GM21515 (cell line): ENCODE results near the gene MEGF6.

Experiments
- ATAC-seq: cut with Tn5 transposase; IDR thresholded peaks from one replicate; pipeline ENCODE4 v1.9.1; 2021; ENCODE audit not compliant: unreplicated experiment

Gene MEGF6

DNA sequence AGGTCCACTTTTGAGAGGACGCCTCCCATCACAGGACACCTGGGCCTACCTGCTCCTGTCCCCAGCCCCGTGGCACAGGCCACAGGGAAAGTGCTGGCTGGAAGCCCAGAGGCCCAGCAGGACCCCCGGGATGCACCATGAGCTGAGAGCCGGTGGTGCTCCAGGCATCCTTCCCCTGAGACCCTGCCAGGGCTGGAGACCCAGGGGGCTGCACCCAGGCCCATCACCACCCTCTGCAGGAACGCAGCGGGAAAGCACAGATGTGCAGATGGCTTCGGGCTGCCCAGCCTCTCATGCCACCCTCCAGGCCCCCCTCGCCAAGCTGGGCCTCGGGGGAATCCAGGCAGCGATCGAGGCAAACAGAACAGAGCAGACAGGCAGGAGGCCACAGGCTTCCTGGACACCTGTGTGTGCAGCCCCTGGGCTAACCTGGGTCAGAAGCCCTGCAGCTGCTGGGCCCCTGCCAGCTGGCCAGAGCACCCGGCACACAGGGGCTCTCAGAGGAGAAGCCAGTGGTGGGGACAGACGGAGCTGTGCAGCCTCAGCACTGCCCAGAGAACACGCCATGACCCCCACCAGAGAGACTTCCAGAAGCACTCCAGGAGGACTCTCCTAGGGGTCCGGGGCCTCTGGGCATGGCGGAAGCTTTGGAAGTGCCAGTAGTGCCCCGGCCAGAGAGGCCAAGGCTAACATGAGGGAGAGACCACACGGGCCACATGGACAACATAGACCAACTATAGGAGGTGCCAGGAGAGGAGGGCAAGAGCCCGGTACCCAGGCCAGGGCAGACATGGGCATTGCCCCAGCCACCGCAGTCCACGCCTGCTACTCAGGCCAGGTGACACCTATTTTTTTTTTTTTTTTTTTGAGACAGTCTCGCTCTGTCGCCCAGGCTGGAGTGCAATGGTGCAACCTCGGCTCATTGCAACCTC is 85.5 kb downstream of the MEGF6 start:
- no peak for ATAC-seq

DNA sequence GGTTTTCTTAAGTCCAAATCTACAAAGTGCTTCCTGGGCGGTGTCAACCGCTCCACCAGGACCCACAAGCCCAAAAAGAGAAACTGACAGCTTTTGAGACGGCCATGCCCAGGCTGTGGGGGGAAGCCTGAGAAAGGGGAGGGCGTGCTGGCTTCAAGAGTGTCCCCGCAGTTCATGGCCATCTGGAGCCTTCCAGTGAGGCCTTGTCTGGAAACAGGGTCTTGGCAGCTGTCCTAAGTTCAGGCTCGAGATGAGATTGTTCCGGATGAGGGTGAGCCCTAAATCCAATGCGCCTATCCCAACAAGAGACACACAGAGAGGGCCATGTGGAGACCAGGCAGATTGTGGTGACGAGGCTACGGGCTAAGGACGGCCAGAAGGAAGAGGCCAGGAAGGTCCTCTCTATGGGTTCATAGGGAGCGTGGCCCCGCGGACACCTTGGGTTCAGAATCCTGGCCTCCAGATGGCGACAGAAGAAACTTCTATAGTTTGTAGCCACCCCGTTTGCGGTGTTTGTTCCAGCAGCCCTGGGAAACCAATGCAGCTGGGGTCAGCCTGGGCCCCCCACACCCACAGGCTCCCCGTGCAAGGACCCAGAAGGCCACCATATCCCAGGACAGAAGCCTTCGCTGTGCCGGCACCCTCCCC is 86.6 kb downstream of the MEGF6 start:
- no peak for ATAC-seq

DNA sequence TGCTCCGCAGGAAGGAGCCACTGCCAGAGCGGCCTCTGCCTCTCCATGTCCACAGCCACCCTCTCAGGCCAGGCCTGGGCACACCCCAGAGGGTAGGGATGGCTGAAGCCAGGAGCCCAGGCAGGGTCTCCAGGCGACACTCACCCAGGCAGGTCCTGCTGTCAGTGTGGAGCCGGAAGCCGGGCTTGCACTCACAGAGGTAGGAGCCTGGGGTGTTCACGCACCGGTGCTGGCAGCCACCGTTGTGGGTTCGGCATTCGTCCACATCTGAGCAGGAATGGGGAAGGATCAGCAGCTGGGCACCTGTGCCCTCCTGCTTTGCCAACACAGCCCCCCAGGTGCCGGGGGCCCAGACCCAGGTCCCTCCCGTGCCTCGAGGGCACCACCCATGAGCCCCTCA is 87.3 kb downstream of the MEGF6 start:
- no peak for ATAC-seq

- ATAC-seq, result no peak
Measured at GRCh38 chr1:3522564-3523265, 88.6 kb downstream of the MEGF6 start.

- no peak for ATAC-seq
Measured at GRCh38 chr1:3522112-3522511, 89.2 kb downstream of the MEGF6 start.

GRCh38 chr1:3521426-3521825 is 89.9 kb downstream of the MEGF6 start:
- ATAC-seq, result no peak

DNA sequence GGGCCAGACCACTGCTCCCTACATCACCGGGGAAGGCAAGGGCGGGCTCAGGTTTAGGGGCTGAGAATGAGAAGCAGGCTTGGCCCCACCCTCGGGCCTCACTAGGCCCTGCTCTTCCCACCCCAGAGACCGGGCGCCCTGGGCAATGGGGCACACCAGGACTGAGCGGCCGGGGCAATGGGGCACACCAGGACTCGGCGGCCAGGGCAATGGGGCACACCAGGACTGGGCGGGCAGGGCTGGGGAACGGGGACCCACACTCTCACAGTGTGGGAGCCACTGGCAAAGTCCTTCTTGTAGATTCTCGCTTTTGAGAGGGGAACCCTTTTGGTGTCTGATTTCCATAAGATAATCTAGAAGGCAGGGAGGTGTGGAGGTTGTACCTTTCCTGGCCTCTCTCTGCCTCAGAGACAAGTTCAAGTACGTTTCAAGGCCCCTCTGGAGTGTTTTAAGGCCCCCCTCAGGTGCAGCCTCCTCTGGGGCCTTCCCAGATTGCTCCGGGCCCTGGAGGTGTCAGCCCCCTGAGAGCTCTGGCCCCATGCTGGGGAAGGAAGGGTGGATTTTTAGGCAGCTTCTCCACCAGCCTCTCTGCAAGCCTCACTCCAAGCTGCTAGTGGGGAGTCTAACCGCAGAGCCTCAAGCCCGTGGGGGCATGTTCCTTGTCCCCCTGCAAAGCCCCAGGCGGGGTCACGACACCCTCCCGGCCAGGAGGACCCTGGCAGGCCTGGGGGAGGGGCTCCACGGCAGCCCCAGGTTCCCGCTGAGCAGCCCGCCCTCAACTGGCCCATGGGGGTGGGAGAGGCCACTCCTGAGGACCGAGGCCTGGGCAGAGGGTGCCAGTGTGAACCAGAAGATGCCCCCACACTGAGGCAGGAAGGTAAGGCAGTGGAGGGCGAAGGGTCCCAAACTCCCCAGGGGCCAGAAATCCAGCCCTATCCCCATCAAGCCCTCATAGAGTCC is 90.6 kb downstream of the MEGF6 start:
- ATAC-seq, result no peak

GRCh38 chr1:3519301-3519885 is 91.9 kb downstream of the MEGF6 start:
- no peak for ATAC-seq

- no peak for ATAC-seq
Measured at GRCh38 chr1:3518756-3519155, 92.6 kb downstream of the MEGF6 start.

- ATAC-seq, result no peak
Measured at GRCh38 chr1:3518256-3518655, 93.1 kb downstream of the MEGF6 start.

GRCh38 chr1:3516911-3517675 is 94.2 kb downstream of the MEGF6 start:
- no peak for ATAC-seq

DNA sequence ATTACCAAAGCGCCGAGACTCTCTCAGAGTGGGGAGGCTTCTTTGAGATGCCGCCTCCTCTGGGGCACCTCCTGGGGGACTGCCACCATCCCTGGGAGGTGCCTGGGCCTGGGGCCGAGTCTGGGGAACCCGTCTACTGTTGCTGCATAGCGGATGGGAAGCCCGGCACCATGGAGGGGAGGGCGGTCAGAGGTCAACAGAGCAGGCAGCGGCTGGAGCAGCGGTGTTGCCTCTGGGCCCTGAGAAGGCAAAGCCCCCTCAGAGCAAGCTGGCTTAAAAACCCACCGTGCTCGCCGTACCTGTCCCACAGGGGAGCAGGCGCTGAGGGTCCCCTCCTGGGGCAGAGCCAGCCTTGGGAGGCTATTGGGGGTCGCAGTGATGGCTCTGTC is 94.8 kb downstream of the MEGF6 start:
- no peak for ATAC-seq

DNA sequence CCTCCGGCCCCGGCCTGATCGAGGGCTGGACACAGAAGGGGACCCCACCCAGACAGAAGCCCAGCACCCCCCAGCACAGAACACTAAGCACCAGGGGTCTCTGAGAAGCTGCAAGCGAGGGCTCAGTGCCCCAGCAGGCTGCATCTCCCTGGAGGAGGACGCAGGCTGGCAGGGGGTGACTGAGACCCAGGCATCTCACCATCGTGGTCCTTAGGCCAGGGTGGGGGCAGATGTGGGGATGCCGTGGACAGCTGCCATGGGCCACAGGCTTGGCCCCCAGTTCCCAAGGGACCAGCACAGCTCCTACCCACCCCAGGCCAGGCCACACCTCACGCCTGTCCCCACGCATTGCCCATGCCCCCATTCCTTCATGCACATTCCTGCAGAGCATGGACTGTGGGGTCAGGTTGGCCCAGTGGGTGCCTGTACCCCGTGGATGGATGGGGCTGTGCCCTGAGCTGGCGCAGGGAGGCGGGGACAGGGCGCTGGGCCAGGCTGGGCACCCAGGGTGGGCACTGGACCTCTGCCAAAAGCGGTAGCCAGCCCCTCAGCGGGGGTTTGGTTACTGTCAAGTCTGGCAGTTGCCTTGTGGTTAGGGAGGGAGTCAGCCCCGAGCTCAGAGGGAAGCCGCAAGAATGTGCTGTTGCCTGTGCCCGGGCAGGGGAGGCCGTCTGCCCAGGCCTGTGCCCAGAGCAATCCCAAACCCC is 95.4 kb downstream of the MEGF6 start:
- no peak for ATAC-seq

- ATAC-seq, result no peak
Measured at GRCh38 chr1:3515272-3515671, 96.0 kb downstream of the MEGF6 start.

GRCh38 chr1:3514404-3514803 is 96.9 kb downstream of the MEGF6 start:
- no peak for ATAC-seq

- ATAC-seq, result no peak
Measured at GRCh38 chr1:3511856-3512255, 99.5 kb downstream of the MEGF6 start.

GRCh38 chr1:3511306-3511705 is 100.0 kb downstream of the MEGF6 start:
- ATAC-seq, result no peak

- ATAC-seq, result no peak
Measured at GRCh38 chr1:3510956-3511250, 100.4 kb downstream of the MEGF6 start.
